ENCODE results near the gene TMEM141.

GRCh38 chr9:136748201-136748600 is 42.9 kb upstream of the TMEM141 start, which contains the start of gene LCN6:
- TF ChIP-seq CTCF (IDR thresholded peaks at IDR 0.05) (no peak), EZH2 (IDR thresholded peaks at IDR 0.05) (no peak), EZH2phosphoT487 (IDR thresholded peaks at IDR 0.05) (no peak)
